Activated T-helper 17 cell treated with anti-CD3 and anti-CD28 coated beads, Interleukin-2, amount 50 U/mL, for 72 hours (primary cell): ENCODE data around the gene MAGIX. TPM values are rescaled to one million over a fixed set of nuclear protein-coding genes. Genes with fewer than 3 reads are reported as not detected.

ENCODE experiments used
- ATAC-seq: fragments of 150-1000 bp; cut with Tn5 transposase; replicated peaks from 2 replicates; pipeline ENCODE4 v1.10.0; 2021; ENCODE audit warnings: mild to moderate bottlenecking, moderate library complexity
- H3K27ac Mint-ChIP-seq: one replicate; pipeline ENCODE4 v1.8.0; 2022; ENCODE audit warnings: mixed read lengths
- H3K27me3 Mint-ChIP-seq: one replicate; pipeline ENCODE4 v1.8.0; 2022; ENCODE audit warnings: mixed read lengths
- H3K36me3 Mint-ChIP-seq: one replicate; pipeline ENCODE4 v1.8.0; 2022; ENCODE audit warnings: low read depth, mild to moderate bottlenecking, mixed read lengths
- H3K4me1 Mint-ChIP-seq: one replicate; pipeline ENCODE4 v1.8.0; 2022; ENCODE audit warnings: mixed read lengths
- H3K4me3 Mint-ChIP-seq: one replicate; pipeline ENCODE4 v1.8.0; 2022; ENCODE audit warnings: mild to moderate bottlenecking, mixed read lengths
- H3K9me3 Mint-ChIP-seq: one replicate; pipeline ENCODE4 v1.8.0; 2022; ENCODE audit warnings: mixed read lengths
- total RNA-seq, 2 donors: library from RNA; stranded (reverse); gene quantifications; one replicate each; pipeline ENCODE4 v1.2.3, GENCODE V29; 2022

The MAGIX gene
- total RNA-seq, 2 donors from 2014 or later = 1.5 to 3.7 TPM

- H3K4me1 Mint-ChIP-seq = no peaks in the 10 kb centered on the region
- no peaks in the 10 kb centered on the region for H3K27me3 Mint-ChIP-seq
- no peak for ATAC-seq
- H3K9me3 Mint-ChIP-seq = no peaks in the 10 kb centered on the region
- no peak overlapping the region for H3K27ac Mint-ChIP-seq
- H3K4me3 Mint-ChIP-seq = no peak overlapping the region
- H3K36me3 Mint-ChIP-seq = no peaks in the 10 kb centered on the region
Observed at GRCh38 chrX:49214996-49215526, 52.5 kb downstream of the MAGIX start.

Other genes starting within 250 kb of the MAGIX start
- 100 to 1,000 TPM; 350 to 648 TPM for gene PIM2, start 243.7 kb upstream of the MAGIX start, total RNA-seq
- 100 to 1,000 TPM in 1 of 2 donors, 10 to 100 TPM in 1; 67.1 to 111 TPM for gene OTUD5, start 205.2 kb upstream of the MAGIX start, total RNA-seq
- 10 to 100 TPM in 1 of 2 donors, 1 to 10 TPM in 1; 7.2 to 16.8 TPM for gene KCND1, start 190.9 kb upstream of the MAGIX start, total RNA-seq
- gene GRIPAP1, start 160.5 kb upstream of the MAGIX start, total RNA-seq = 100 to 1,000 TPM in 1 of 2 donors, 10 to 100 TPM in 1; 88.0 to 126 TPM
- 10 to 100 TPM; 35.0 to 38.9 TPM for gene TFE3, start 119.4 kb upstream of the MAGIX start, total RNA-seq
- 1 to 10 TPM; 6.9 to 7.3 TPM for gene CCDC120, start 103.8 kb upstream of the MAGIX start, total RNA-seq
- 10 to 100 TPM; 14.3 to 21.7 TPM for gene PRAF2, start 88.8 kb upstream of the MAGIX start, total RNA-seq
- 10 to 100 TPM; 40.6 to 44.5 TPM for gene WDR45, start 82.9 kb upstream of the MAGIX start, total RNA-seq
- gene GPKOW, start 39.0 kb upstream of the MAGIX start, total RNA-seq = 10 to 100 TPM; 17.3 to 18.1 TPM
- gene PLP2, start 9.1 kb downstream of the MAGIX start, total RNA-seq = 100 to 1,000 TPM; 228 to 233 TPM
- gene PRICKLE3, start 23.6 kb downstream of the MAGIX start, total RNA-seq = 10 to 100 TPM; 19.8 to 45.3 TPM
- gene SYP, start 37.4 kb downstream of the MAGIX start, total RNA-seq = 10 to 100 TPM; 16.6 to 53.4 TPM
- 1 to 10 TPM in 1 of 2 donors, under 1 TPM in 1; 0.82 to 6.2 TPM for gene CACNA1F, start 70.6 kb downstream of the MAGIX start, total RNA-seq
- gene CCDC22, start 72.7 kb downstream of the MAGIX start, total RNA-seq = 10 to 100 TPM; 21.7 to 33.0 TPM
- gene FOXP3, start 102.0 kb downstream of the MAGIX start, total RNA-seq = 100 to 1,000 TPM in 1 of 2 donors, 10 to 100 TPM in 1; 80.4 to 109 TPM
- gene PPP1R3F, start 107.0 kb downstream of the MAGIX start, total RNA-seq = 1 to 10 TPM; 6.6 to 8.8 TPM
- gene GAGE10, start 140.9 kb downstream of the MAGIX start, total RNA-seq = not detected
- not detected for gene GAGE12J, start 159.3 kb downstream of the MAGIX start, total RNA-seq
- not detected for gene GAGE13, start 168.8 kb downstream of the MAGIX start, total RNA-seq